Endometrial microvascular endothelial cells (primary cell): ENCODE data around the gene CNBD2. TPM values are rescaled to one million over a fixed set of nuclear protein-coding genes. Genes with fewer than 3 reads are reported as not detected.
"Not testable (repeated sequence)": the region's sequence is repeated elsewhere in the genome, so short reads cannot be mapped to it uniquely, and the experiment has no call there.

Experiments
- in situ Hi-C: cut with HindIII; loops from 2 replicates; pipeline ENCODE4 v1.10.0; 2017; ENCODE audit warnings: low sequenced_read_pairs, low pct_unique_long_range_greater_than_20kb; ENCODE audit errors: inconsistent ontology term
- total RNA-seq: library from RNA; depleted of rRNA; stranded (reverse); fragments of >200 nt; gene quantifications from one replicate; pipeline ENCODE4 v1.2.3, GENCODE V29; 2015; ENCODE audit errors: inconsistent ontology term

The CNBD2 gene
- total RNA-seq: 7.6 TPM

DNA sequence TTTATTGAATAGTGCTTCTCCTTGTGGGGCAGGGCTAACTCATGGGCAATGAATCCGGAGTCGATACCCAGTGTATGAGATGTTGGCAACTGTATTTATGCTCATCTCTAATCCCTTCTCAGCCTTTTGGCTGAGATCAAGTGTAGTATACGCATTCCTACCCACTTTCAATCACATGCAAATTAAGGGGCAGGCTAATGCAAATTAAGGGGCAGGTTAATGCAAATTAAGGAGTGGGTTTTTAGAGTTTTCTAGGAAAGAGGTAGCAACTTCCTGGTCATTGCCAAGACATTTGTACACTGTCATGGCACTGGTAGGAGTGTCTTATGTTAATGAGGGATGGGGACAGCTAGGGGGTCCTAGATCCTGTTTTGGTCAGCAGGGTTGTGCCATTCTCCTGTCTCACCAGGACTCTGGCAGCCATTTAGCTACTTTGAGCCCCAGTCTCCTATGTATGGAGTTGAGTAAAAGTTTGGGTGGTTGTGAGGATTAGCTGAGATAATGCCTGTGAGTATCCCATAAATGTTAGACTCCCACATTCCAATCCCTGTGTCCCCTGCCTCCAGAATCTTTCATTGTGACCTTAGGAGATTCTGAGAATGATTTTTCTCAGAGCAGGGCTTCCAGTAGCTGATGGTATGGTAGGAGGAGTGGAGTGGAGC lies at the start of gene CNBD2:
Gene CNBD2 (plus strand): TSS at position 612 of the 662 bp plus-strand sequence. CDS start 173 bp downstream, outside the sequence.
- in situ Hi-C loops: no loop called here

DNA sequence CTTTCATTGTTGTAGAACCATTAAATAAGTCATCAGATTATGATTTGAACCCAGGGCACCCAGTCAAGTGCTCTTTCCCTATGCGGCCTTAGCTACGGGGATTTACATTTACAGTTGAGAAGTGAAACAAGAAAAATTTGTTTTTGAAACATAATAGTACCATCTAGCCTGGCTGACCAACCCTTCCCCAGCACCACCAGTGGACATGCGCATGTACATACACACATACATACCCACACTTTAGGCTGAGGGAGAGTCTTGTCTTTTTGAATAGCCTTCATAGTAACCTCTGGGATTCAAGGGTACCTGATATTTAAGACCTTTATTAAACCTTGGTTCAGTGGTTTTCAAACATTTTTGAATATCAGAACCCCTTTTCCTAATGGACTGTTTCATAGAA lies 47.9 kb upstream of the CNBD2 start:
- in situ Hi-C loops: no loop called here

DNA sequence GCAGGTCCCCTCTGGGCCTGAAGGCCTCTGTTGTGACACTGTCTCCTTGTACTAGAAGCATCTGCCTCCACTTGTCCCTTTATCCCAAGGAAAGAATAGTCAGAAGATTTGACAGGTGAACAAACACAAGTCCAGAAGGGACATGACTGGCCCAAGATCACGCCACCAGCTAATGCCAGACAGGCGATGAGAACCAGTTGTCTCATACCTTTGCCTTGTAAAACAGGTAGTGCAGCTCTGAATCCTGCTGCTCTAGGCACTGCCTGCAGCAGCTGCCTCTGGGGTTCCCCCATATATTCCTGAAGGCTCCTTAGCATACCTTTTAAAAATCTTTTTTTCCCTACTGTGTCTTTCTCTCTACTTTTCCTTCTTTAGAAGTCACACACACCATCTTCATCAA lies 39.1 kb upstream of the CNBD2 start:
- in situ Hi-C loops: no loop called here

DNA sequence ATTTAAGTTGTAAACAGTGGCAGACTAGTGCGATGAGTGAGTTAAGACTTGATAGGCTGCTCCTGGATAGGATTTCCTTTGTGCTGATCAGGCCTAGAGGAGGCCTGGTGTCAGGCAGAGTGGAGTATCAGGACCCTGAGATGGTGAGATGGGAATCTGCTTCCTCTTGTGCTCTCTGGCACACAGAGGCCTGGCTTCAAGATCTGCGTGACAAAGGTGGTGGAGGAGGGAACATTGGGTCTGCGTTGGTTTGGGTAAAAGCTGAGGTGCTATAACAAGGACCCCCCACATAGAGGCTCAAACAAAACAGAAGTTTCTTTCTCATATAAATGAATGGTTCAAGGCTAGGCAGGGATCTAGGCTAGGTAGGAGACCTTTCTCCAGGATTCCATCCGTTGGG lies 34.3 kb upstream of the CNBD2 start:
- in situ Hi-C loops: no loop called here

DNA sequence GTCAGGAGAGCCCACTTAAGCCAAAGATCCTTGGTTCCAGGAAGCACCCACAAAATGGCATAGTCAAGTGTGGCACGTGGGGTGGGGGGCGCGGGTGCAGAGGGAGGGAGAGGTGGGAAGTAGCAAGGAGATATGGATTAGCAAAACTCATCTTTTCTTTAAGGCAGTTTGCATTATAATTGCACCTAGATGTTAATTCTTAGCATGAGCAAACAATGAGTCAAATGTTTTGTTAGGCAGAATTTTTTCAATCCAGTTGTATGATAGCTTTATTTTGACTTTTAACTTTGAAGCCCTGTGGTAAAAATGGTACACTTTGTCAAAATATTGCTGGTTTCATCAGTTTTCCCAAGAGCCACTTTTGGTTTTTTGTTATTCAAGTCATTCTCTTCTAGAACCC lies 29.1 kb upstream of the CNBD2 start:
- in situ Hi-C loops: no loop called here

DNA sequence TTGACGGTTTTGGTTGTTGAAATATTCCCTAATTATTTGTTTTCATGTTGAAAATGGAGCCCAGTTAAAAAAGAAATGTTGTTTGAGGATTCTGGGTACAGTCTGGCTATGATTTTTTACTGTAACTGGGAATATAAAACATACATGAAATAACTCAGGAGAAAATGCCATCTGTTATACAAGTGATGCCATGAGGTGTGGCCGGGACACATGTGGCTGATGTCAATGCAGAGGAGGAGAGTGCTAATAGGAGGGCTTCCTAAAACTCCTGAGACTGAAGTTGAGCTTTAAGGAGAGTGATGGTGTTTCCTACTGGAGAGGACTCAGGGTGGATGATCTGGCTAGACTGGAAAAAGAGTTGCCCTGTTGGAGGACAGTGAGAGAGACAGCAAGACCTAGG lies 26.8 kb upstream of the CNBD2 start:
- in situ Hi-C loops: no loop called here

DNA sequence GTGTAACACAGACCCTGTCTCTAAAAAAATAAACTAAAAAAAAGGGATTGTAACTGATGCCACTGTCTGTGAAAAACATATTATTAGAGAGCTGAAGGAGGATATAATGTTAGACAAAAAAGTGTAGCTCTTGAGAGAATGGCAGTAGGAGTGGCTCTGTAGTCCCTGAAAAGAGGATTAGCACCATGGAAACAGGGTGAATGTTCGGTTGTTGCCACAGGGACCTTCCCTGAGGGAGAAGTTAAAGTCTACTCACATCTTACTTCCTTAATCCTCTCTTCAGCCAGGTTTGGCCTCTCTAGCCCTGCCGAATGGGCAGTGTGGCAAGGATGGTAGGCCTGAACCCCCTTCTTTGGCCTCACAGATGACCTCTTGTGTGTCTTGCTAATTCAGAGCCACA lies 26.1 kb upstream of the CNBD2 start:
- in situ Hi-C loops: no loop called here

DNA sequence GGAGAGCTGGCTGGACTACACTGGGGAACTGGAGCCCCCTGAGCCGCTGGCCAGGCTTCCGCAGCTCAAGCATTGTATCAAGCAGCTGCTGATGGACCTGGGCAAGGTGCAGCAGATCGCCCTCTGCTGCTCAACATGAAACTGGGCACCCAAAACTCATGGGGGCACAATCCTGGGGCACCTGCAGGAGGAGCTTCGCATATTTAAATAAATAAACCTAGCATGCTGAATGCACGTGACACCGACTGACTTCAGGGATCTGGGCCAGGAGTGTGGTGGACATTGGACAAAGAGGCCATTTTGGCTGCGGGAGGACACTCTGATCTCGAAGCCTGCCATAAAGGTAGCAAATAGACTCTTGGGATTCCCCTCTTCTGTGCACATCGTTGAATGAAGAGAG lies 20.9 kb upstream of the CNBD2 start:
- in situ Hi-C loops: no loop called here

DNA sequence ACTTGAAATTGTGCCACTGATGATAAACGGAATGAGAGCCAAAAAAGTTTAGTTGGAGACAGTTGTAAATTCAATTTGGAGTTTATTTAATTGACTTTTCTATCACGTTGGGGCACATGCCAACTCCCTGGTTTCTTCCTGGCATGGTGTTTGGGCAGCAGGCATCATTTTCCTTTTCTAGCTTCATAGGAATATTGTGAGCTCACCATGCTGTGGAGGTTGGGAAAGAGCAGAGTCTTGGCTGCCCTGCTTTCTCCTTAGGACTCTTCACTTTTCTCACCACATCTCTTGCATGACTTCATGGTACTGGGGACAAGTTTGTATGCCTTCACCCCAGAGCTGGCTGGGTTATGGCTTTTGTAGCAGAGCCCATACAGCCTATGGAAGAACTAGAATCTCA lies 20.5 kb upstream of the CNBD2 start:
- in situ Hi-C loops: no loop called here

DNA sequence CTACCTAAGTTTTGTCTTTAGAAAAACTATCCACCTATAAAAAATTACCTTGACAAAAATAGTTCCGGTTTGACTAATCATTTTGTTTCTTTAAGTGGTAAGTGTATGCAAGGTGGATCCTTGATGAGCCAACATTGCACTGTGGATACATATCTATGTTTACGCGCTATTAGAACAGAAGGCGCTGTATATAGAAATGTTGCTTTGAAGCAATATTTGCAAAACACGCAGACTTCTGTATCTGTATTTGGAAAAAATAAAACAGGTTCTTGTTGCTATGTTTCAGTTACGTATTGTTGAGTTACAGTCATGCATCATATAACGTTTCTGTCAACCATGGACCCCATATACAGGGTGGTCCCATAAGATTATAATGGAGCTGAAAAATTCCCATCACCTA lies 18.3 kb upstream of the CNBD2 start:
- in situ Hi-C loops: no loop called here

DNA sequence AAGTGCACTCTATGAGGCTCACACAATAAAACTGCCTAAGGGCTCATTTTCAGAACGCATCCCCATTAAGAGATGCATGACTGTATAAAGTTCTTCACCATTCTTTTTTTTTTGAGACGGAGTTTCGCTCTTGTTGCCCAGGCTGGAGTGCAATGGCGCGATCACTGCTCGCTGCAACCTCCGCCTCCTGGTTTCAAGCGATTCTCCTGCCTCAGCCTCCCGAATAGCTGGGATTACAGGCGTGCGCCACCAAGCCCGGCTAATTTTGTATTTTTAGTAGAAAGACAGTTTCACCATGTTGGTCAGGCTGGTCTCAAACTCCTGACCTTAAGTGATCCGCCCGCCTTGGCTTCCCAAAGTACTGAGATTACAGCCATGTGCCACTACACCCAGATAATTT lies 16.3 kb upstream of the CNBD2 start:
- in situ Hi-C loops: not testable (repeated sequence)

DNA sequence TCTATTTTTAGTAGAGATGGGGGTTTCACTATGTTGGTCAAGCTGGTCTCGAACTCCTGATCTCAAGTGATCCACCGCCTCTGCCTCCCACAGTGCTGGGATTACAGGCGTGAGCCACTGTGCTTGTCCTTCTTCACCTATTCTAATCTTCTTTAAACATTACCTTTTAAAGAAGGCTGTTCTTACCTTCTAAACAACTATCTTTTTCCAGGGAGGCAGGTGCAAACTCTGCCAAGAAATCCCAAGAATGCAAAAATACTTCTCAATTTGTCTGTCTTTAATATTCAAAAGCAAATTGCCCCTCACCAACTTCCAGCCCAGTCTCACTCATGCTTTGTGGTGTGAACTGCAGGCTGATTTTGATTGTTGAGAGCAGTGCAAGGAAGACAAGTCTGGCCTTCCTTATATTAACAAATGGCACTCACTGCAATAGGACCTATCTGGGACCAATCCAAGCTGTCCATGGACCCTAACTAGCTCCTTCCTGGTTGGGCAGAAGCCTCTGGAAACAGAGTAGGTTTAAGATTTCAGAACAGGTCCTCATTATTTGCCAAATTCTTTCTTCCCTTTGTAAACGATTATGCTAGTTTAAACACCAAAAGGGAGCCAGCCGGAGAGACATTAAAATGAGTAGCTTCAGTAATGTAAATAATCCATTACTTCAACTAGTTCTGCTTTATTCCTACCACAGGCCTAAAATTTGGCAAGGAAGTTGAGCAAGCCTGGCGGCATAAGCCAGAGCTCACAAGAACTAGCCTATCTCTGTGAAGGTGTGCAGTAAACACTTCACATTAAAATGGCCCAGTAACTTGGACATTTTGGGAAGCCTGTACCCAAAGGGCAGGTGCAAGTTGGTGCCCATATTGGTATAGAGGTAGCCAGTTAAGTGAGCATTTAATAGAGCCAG lies 15.7 kb upstream of the CNBD2 start:
- in situ Hi-C loops: no loop called here

DNA sequence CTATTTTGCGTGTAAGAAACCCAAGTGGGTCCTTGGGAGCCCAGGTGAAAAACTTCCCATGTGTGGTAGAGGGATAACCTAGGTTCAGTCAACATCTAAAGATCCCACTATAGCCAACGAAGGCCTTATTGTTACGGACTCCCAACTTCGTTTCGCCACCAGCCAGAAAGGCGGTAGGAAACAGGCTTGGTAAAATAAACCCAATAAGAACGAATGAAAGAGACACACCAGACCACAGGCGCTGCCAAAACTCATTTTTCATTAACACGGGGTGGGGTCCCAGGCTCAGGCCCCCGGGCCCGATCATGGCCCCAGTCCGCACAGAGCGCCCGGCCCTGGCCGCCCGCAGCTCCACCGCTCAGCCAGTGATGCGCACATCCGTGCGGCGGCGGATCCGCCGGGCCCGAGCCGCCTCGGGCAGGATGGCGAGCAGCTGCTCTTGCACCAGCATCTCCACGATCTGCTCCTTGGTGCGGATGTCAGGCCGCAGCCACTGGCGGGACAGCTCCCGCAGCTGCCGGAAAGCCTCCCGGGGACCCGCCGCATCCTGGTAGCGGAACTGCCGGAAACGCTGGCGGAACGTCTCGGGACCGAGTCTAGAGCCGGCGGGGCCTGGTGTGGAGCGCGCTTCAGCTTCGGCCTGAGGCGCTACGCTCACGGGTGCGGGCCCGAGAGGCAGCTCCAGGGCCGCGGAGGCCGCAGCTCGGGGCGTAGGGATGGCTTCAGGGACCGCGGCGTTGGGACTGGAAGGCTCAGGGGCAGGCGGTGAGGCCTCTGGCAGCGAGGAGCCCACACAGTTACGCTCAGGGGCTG lies 14.8 kb upstream of the CNBD2 start:
- in situ Hi-C loops: no loop called here

DNA sequence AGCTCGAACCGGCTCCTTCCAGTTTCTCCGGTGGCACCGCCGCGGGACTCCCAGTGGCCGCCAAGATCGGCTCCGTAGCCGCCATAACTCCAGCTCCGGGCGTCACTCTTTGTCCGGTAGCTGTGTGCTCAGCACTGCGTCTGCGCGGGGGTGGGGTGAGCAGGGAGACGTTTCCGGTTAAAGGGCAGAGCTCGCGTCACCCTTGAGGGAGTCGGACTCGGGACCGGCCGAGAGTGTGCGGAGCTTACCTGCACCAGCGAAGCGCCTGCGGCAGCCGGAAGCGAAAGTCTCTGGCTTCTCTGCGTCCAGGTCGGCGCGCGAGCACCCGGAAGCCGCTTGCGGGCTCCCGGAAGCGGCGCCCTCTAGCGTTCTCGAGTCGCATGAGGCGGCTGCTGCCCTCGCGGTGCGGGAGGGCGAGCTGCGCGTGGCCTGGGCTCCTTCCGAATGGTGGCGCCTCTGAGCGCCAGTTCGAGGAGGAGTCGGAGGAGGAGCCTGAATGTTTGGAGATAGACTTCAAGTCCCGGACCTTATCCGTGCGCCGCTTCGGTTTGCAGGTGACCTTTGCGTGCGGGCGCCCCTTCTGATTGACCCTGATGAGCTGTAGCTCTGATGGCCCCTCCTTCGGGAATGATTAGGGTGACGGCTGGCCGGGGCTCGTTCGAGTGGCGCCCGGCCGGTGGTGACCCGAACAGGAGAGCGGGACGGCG lies 14.0 kb upstream of the CNBD2 start, which contains the start of gene SCAND1:
Gene SCAND1 (minus strand): TSS at position 303 of the 707 bp plus-strand sequence. CDS start 218 bp downstream, at position 85.
- in situ Hi-C loops: no loop called here

DNA sequence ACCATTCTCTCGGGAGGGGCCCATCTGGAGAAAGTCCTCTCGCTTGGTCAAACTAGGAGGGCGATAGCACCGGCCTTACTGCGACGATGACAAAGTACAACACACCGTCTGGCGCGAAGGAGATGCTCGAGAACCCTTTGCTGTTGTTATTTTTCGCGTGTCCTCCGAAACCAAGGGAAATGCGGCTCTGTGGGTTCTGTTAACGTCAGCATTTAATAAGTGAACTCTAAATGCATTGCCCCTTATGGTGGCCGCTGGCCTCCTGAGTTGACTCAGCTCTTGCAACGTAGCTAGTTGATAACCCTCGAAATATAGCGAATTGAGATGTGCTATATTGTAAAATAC lies 13.5 kb upstream of the CNBD2 start:
- in situ Hi-C loops: no loop called here

DNA sequence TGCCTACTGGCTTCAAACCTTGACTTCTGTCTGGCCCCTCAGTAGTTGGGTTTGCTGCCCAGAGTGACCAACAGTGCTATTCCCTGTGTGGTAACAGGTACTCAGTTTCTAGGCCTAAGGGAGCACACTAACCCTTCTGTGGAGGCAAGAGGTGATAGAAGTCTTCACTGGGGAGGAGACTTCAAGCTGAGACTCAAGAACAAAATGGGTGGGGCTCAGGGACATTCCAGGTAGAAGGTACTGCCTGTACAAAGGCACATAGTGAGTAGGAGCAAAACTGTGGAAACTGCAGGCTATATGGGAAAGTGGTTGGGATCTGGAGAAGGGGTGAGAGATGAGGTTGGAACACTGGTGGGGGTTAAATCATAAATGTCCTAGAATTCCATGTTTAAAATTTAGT lies 11.8 kb upstream of the CNBD2 start:
- in situ Hi-C loops: no loop called here

DNA sequence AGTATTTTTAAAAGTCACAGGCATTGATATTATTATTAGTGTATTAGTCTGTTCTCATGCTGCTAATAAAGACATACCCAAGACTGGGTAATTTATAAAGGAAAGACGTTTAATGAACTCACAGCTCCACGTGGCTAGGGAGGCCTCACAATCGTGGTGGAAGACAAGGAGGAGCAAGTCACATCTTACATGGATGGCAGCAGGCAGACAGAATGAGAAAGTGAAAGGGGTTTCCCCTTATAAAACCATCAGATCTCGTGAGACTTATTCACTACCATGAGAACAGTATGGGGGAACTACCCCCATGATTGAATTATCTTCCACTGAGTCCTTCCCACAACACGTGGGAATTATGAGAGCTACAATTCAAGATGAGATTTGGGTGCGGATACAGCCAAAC lies 9.1 kb upstream of the CNBD2 start:
- in situ Hi-C loops: not testable (repeated sequence)

DNA sequence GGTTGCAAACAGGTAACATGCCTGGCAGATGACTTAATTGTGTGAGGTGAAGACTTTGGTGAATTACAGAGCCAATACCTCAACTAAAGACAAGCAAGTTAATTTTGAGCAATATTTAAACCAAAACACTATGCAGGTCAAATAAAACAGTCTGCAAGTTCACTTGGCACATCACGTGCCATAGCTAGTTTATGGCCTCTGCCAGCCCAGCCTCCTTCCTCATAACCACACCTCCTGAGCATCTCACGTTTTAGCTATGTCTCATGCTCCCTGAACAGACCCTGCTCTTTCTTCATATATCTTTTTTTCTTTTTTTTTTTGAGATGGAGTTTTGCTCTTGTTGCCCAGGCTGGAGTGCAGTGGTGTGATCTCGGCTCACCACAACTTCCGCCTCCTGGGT lies 4.5 kb upstream of the CNBD2 start:
- in situ Hi-C loops: no loop called here

DNA sequence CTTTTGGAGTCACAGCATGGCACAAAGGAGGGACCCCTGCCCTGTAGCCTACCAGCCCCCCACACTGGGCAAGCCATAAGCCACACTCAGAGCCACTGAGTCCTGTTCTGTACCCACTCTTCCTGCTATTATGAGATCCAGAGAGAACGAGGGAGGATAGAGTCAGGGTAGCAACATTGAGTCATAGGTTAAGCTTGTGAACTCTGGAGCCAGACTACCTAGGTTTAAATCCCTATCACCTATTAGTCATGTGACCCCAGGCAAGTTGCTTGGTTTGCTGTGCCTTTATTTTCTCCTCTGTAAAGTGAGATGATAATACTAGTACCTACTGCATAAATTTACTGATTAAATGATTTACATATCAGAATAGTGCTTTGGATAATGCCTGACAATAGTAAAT lies 540 bp downstream of the CNBD2 start:
- in situ Hi-C loops: no loop called here
